HCT116 (cell line): ENCODE measurements around the gene ZNF423. TPM values are rescaled to one million over a fixed set of nuclear protein-coding genes. Genes with fewer than 3 reads are reported as not detected.

Source experiments
- ATAC-seq: fragments of 200-7000 bp; cut with Tn5 transposase; 2 replicates; pipeline ENCODE4 v1.9.1; 2020; ENCODE audit warnings: mild to moderate bottlenecking, moderate library complexity
- BruUV-seq: library from RNA; stranded (reverse); fragments of 400-500 nt; replicated peaks from 2 replicates; lab custom pipeline; 2021; lab: Mats Ljungman, UMichigan
- CTCF ChIA-PET: fragments of 300-600 bp; sonication (Branson Sonifier 250); formaldehyde crosslinking; loops from one replicate; lab custom pipeline; 2021; ENCODE audit warnings: antibody characterized with exemption; lab: Charles Lee
- POLR2A ChIA-PET: fragments of 300-600, 350-600 bp; sonication (Branson Sonifier 250); formaldehyde crosslinking; loops from one replicate; lab custom pipeline; 2021; ENCODE audit warnings: antibody characterized with exemption; lab: Charles Lee
- RAD21 ChIA-PET, 2 experiments: fragments of 300-600 bp; sonication (Branson Sonifier 250); formaldehyde crosslinking; loops; one replicate each; lab custom pipeline; 2023; ENCODE audit warnings: low total read pairs in 2 of 2; ENCODE audit not compliant: uncharacterized antibody in 2 of 2, unreplicated experiment in 2 of 2, low non-redundant PET in 1 of 2; lab: Charles Lee
- DNase-seq: peaks from one replicate; pipeline ENCODE4 v3.0.0-alpha.2; 2010; ENCODE audit warnings: low read depth, low spot score
- H2AFZ ChIP-seq: fragments of 200-600 bp; shearing (Covaris generic), sonication (generic); 2 replicates; pipeline ENCODE4 v1.6.1; 2017; ENCODE audit warnings: low read depth, mixed run types, mixed read lengths, antibody characterized with exemption, low read length; ENCODE audit not compliant: poor library complexity, severe bottlenecking
- H3K27ac ChIP-seq: 2 replicates; pipeline ENCODE4 v1.5.1; 2012; ENCODE audit warnings: low read depth, low read length
- H3K27me3 ChIP-seq: fragments of 200-600 bp; sonication (generic); 2 replicates; pipeline ENCODE4 v1.6.1; 2016; ENCODE audit warnings: mixed run types, low read length, mixed read lengths; ENCODE audit not compliant: insufficient read depth
- H3K36me3 ChIP-seq, 2 experiments: fragments of 200-500 bp in 1 of 2; fragments of 200-600 bp in 1 of 2; sonication (Bioruptor generic) in 1 of 2; sonication (generic) in 1 of 2; 2 replicates each; pipeline versions ENCODE4 v1.5.1 to v1.6.1; 2014 to 2016; ENCODE audit warnings: low read length in 2 of 2, inconsistent platforms in 1 of 2, mixed read lengths in 1 of 2, mixed run types in 1 of 2; ENCODE audit not compliant: insufficient read depth in 2 of 2, control insufficient read depth in 1 of 2
- H3K4me1 ChIP-seq, 2 experiments: fragments of 200-600 bp in 1 of 2; sonication (generic) in 1 of 2; 2 replicates each; pipeline versions ENCODE4 v1.5.1 to v1.6.1; 2012 to 2017; ENCODE audit warnings: low read length in 2 of 2, inconsistent platforms in 1 of 2, mild to moderate bottlenecking in 1 of 2, mixed read lengths in 1 of 2, mixed run types in 1 of 2, moderate library complexity in 1 of 2; ENCODE audit not compliant: insufficient read depth in 2 of 2, control insufficient read depth in 1 of 2
- H3K4me2 ChIP-seq: fragments of 200-600 bp; sonication (generic); 2 replicates; pipeline ENCODE4 v1.6.1; 2017; ENCODE audit warnings: mixed run types, low read length, mixed read lengths
- H3K4me3 ChIP-seq, 2 experiments: fragments of 200-600 bp in 1 of 2; sonication (generic) in 1 of 2; replicated peaks in 1 of 2; 2 replicates each; pipeline ENCODE4 v1.5.1; 2011 to 2016; ENCODE audit warnings: low read length in 2 of 2, control low read depth in 1 of 2, low read depth in 1 of 2, mild to moderate bottlenecking in 1 of 2, mixed read lengths in 1 of 2, mixed run types in 1 of 2
- H3K79me2 ChIP-seq: fragments of 200-600 bp; sonication (generic); 2 replicates; pipeline ENCODE4 v1.6.1; 2017; ENCODE audit warnings: mild to moderate bottlenecking, mixed run types, low read length, moderate library complexity, mixed read lengths; ENCODE audit not compliant: insufficient read depth
- H3K9ac ChIP-seq: fragments of 200-600 bp; sonication (generic); 2 replicates; pipeline ENCODE4 v1.6.1; 2016; ENCODE audit warnings: low read length, mixed read lengths
- H3K9me2 ChIP-seq: fragments of 200-600 bp; sonication (generic), shearing (Covaris generic); 2 replicates; pipeline ENCODE4 v1.6.1; 2017; ENCODE audit warnings: mixed run types, mild to moderate bottlenecking, moderate library complexity; ENCODE audit not compliant: insufficient read depth
- H3K9me3 ChIP-seq, 2 experiments: fragments of 200-500 bp in 1 of 2; fragments of 200-600 bp in 1 of 2; sonication (Bioruptor generic) in 1 of 2; sonication (generic) in 1 of 2; 2 replicates each; pipeline ENCODE4 v1.6.1; 2014 to 2017; ENCODE audit warnings: low read length in 2 of 2, mixed read lengths in 2 of 2, inconsistent platforms in 1 of 2, low read depth in 1 of 2, mild to moderate bottlenecking in 1 of 2, mixed run types in 1 of 2, moderate library complexity in 1 of 2; ENCODE audit not compliant: control insufficient read depth in 1 of 2, insufficient read depth in 1 of 2
- H4K20me1 ChIP-seq: fragments of 200-600 bp; sonication (generic), shearing (Covaris generic); 2 replicates; pipeline ENCODE4 v1.6.1; 2017; ENCODE audit warnings: mixed run types, mild to moderate bottlenecking, moderate library complexity; ENCODE audit not compliant: insufficient read depth
- CEBPB ChIP-seq: IDR thresholded peaks from 2 replicates; pipeline ENCODE4 v1.6.1; 2012; ENCODE audit warnings: low read depth
- ELF1 ChIP-seq: IDR thresholded peaks from 2 replicates; pipeline ENCODE4 v1.6.1; 2012; ENCODE audit warnings: low read depth, borderline replicate concordance
- EZH2 ChIP-seq: fragments of 200-600 bp; sonication (generic); IDR thresholded peaks from 2 replicates; pipeline ENCODE4 v1.6.1; 2017; ENCODE audit warnings: antibody characterized with exemption, mixed run types
- POLR2AphosphoS5 ChIP-seq: IDR thresholded peaks from 2 replicates; pipeline ENCODE4 v1.6.1; 2011; ENCODE audit warnings: mild to moderate bottlenecking, low read depth, low read length, moderate library complexity
- SIN3A ChIP-seq: IDR thresholded peaks from 2 replicates; pipeline ENCODE4 v1.6.1; 2012; ENCODE audit warnings: low read depth
- SRF ChIP-seq: IDR thresholded peaks from 2 replicates; pipeline ENCODE4 v1.6.1; 2012; ENCODE audit warnings: low read depth
- TCF7L2 ChIP-seq: IDR thresholded peaks from 2 replicates; pipeline ENCODE4 v1.7.0; 2011; ENCODE audit warnings: borderline replicate concordance, inconsistent platforms; ENCODE audit not compliant: insufficient read depth, insufficient read length; ENCODE audit errors: extremely low read depth
- YY1 ChIP-seq: IDR thresholded peaks from 2 replicates; pipeline ENCODE4 v1.6.1; 2011; ENCODE audit warnings: low read length, low read depth, moderate library complexity, mild to moderate bottlenecking; ENCODE audit not compliant: insufficient replicate concordance; ENCODE audit errors: extremely low read depth
- ZNF274 ChIP-seq: fragments of 200-500 bp; sonication (Bioruptor generic); IDR thresholded peaks from 2 replicates; pipeline ENCODE4 v1.6.1; 2014; ENCODE audit warnings: mild to moderate bottlenecking, low read depth, low read length, inconsistent platforms
- intact Hi-C: fragments of 100-400 bp; cut with micrococcal nuclease; formaldehyde crosslinking; loops from 2 replicates; pipeline ENCODE4 v1.10.0; 2022
- total RNA-seq: library from RNA; stranded (reverse); gene quantifications from one replicate; pipeline ENCODE4 v1.2.1, GENCODE V29; 2021; ENCODE audit not compliant: unreplicated experiment
- TF ChIP-seq, protein P1 (sequence below): IDR thresholded peaks from 2 replicates; pipeline ENCODE4 v1.6.1; 2012; ENCODE audit warnings: low read depth
- TF ChIP-seq, protein P2 (sequence below): IDR thresholded peaks from 2 replicates; pipeline ENCODE4 v1.6.1; 2011; ENCODE audit warnings: mild to moderate bottlenecking, low read length, moderate library complexity; ENCODE audit not compliant: insufficient replicate concordance; ENCODE audit errors: extremely low read depth

The ZNF423 gene
- total RNA-seq, 1 experiment from 2014 or later = 0.22 TPM

DNA sequence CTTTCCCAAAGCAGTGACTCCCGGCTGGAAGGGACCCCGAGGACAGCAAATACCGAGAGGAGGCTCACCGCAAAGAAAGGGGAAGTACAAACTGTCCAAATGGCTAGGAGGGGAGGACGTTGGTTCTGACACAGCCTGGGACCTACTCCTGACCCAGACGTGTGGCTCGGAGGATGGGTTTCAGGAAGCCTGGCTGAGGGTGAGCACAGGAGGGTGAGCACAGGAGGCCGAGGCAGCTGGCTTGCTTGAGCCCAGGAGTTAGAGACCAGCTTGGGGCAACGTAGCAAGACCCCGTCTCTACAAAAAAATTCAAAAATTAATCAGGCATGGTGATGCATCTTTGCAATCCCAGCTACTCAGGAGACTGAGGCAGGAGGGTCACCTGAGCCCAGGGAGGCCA lies 399.1 kb downstream of the ZNF423 start:
- CTCF ChIA-PET = no interaction called here
- POLR2A ChIA-PET = no interaction called here
- Histone ChIP-seq H2AFZ (no peak overlapping the region), H3K27me3 (0 out of 2 replicates have a peak, but pooled peaks cover 3% of the 10 kb centered on the region), H3K9me3 (no peaks in the 10 kb centered on the region), H3K9ac (no peak overlapping the region), H3K4me2 (no peak overlapping the region), H4K20me1 (no peaks in the 10 kb centered on the region), H3K4me3 (no peak overlapping the region), H3K4me1 (peaks cover 0 to 3% of the 10 kb centered on the region in 2 experiments; a peak in 1 of 4 replicates), H3K79me2 (no peaks in the 10 kb centered on the region), H3K9me2 (no peaks in the 10 kb centered on the region), H3K27ac (no peak overlapping the region), H3K36me3 (no peaks in the 10 kb centered on the region)
- no peak for TF ChIP-seq CEBPB
- no peak for TF ChIP-seq YY1
- no peak for TF ChIP-seq SIN3A
- no peak for TF ChIP-seq SRF
- no peak for TF ChIP-seq EZH2
- no peak for TF ChIP-seq ZNF274
- TF ChIP-seq, protein P1, sequence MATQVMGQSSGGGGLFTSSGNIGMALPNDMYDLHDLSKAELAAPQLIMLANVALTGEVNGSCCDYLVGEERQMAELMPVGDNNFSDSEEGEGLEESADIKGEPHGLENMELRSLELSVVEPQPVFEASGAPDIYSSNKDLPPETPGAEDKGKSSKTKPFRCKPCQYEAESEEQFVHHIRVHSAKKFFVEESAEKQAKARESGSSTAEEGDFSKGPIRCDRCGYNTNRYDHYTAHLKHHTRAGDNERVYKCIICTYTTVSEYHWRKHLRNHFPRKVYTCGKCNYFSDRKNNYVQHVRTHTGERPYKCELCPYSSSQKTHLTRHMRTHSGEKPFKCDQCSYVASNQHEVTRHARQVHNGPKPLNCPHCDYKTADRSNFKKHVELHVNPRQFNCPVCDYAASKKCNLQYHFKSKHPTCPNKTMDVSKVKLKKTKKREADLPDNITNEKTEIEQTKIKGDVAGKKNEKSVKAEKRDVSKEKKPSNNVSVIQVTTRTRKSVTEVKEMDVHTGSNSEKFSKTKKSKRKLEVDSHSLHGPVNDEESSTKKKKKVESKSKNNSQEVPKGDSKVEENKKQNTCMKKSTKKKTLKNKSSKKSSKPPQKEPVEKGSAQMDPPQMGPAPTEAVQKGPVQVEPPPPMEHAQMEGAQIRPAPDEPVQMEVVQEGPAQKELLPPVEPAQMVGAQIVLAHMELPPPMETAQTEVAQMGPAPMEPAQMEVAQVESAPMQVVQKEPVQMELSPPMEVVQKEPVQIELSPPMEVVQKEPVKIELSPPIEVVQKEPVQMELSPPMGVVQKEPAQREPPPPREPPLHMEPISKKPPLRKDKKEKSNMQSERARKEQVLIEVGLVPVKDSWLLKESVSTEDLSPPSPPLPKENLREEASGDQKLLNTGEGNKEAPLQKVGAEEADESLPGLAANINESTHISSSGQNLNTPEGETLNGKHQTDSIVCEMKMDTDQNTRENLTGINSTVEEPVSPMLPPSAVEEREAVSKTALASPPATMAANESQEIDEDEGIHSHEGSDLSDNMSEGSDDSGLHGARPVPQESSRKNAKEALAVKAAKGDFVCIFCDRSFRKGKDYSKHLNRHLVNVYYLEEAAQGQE = no peak
- TF ChIP-seq POLR2AphosphoS5 = no peak
- TF ChIP-seq, protein P2, sequence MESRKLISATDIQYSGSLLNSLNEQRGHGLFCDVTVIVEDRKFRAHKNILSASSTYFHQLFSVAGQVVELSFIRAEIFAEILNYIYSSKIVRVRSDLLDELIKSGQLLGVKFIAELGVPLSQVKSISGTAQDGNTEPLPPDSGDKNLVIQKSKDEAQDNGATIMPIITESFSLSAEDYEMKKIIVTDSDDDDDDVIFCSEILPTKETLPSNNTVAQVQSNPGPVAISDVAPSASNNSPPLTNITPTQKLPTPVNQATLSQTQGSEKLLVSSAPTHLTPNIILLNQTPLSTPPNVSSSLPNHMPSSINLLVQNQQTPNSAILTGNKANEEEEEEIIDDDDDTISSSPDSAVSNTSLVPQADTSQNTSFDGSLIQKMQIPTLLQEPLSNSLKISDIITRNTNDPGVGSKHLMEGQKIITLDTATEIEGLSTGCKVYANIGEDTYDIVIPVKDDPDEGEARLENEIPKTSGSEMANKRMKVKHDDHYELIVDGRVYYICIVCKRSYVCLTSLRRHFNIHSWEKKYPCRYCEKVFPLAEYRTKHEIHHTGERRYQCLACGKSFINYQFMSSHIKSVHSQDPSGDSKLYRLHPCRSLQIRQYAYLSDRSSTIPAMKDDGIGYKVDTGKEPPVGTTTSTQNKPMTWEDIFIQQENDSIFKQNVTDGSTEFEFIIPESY = no peak
- TF ChIP-seq ELF1 = no peak
- no peak for TF ChIP-seq TCF7L2
- intact Hi-C loops = no loop called here
- no peak for DNase-seq
- RAD21 ChIA-PET = no interaction called here
- BruUV-seq = no TSS peak
- no peak for ATAC-seq
